Measurements from ENCODE around the gene HINFP.

HINFP gene

DNA sequence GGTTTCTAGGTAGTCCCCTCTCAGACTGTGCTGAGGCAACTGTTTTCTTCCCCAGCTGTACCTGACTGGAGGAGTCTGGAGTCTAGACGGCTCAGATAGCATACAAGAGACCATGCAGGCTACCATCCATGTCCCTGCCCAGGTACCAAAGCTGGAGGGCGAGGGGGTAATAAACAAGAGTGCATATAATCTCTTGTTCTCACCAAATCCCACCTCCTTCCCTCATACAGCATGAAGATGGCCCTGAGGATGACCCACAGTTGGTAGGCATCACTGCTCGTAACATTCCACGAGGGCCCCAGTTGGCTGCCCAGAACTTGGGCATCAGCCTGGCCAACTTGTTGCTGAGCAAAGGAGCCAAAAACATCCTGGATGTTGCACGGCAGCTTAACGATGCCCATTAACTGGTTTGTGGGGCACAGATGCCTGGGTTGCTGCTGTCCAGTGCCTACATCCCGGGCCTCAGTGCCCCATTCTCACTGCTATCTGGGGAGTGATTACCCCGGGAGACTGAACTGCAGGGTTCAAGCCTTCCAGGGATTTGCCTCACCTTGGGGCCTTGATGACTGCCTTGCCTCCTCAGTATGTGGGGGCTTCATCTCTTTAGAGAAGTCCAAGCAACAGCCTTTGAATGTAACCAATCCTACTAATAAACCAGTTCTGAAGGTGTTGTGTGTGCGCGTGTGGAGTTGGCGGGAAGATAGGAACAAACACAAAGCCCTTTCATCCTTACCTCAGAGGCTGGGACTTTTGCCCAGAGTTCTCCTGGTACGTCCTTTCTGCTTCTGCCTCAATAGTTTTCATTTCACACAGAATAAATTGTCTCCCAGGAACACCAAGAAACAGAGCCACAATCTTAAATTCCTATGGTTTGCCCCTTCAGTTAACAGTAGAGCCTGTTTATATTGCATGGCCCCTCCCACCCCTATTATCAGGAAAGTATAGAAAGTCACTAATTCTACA is 28.2 kb upstream of the HINFP start:
- TF ChIP-seq, protein P1, sequence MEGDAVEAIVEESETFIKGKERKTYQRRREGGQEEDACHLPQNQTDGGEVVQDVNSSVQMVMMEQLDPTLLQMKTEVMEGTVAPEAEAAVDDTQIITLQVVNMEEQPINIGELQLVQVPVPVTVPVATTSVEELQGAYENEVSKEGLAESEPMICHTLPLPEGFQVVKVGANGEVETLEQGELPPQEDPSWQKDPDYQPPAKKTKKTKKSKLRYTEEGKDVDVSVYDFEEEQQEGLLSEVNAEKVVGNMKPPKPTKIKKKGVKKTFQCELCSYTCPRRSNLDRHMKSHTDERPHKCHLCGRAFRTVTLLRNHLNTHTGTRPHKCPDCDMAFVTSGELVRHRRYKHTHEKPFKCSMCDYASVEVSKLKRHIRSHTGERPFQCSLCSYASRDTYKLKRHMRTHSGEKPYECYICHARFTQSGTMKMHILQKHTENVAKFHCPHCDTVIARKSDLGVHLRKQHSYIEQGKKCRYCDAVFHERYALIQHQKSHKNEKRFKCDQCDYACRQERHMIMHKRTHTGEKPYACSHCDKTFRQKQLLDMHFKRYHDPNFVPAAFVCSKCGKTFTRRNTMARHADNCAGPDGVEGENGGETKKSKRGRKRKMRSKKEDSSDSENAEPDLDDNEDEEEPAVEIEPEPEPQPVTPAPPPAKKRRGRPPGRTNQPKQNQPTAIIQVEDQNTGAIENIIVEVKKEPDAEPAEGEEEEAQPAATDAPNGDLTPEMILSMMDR (IDR thresholded peaks at IDR 0.05; ENCODE audit: borderline replicate concordance, insufficient read depth, low read depth, low read length), result no peak
- peak overlapping the region; percentile 78 for H3K4me3 ChIP-seq (ENCODE audit: low read depth, low read length)

GRCh38 chr11:119093942-119094815 is 27.2 kb upstream of the HINFP start:
- peak overlapping the region; percentile 78 for H3K4me3 ChIP-seq (ENCODE audit: low read depth, low read length)
- TF ChIP-seq, protein P1 (IDR thresholded peaks at IDR 0.05; ENCODE audit: borderline replicate concordance, insufficient read depth, low read depth, low read length), result no peak

GRCh38 chr11:119094816-119095065 is 26.6 kb upstream of the HINFP start:
- TF ChIP-seq, protein P1 (IDR thresholded peaks at IDR 0.05; ENCODE audit: borderline replicate concordance, insufficient read depth, low read depth, low read length), result peak; percentile 79

DNA sequence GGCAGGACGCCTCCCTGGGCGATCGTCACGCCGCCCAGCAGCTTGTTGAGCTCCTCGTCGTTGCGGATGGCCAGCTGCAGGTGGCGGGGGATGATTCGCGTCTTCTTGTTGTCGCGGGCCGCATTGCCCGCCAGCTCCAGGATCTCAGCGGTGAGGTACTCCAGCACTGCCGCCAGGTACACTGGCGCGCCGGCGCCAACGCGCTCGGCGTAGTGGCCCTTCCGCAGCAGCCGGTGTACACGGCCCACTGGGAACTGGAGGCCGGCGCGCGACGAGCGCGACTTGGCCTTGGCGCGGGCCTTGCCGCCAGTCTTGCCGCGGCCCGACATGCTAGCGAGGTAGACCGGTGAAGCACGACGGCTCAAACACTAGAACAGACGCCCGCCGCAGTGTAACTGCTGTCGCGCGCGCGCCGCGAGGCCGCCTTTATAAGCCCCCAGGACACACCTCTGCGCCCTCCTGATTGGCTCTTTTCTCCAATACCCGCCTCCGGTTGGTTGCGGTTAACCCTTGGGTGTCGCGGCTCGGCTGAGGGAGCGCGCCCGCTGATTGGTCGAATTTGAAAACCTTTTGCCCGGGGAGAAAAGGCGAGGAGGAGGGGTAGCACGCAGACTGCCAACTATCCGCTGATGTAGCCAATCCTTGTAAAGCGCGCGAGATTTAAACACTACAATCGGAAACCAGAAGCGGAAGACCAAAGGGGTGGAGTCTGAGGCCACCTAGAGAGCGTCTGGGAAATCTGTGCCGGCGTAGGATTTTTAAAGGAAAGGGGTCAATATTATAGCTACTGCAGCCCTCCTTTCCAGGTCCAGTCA is 26.1 kb upstream of the HINFP start:
- TF ChIP-seq, protein P1 (IDR thresholded peaks at IDR 0.05; ENCODE audit: borderline replicate concordance, insufficient read depth, low read depth, low read length), result no peak
- H3K4me3 ChIP-seq (ENCODE audit: low read depth, low read length), result peak overlapping the region; percentile 78

More at GRCh38 chr11:119094816-119095065, 26.6 kb upstream of the HINFP start:
- peak overlapping the region; percentile 78 for H3K4me3 ChIP-seq (ENCODE audit: low read depth, low read length)

- TF ChIP-seq, protein P1 (IDR thresholded peaks at IDR 0.05; ENCODE audit: borderline replicate concordance, insufficient read depth, low read depth, low read length), result no peak
- H3K4me3 ChIP-seq (ENCODE audit: low read depth, low read length), result no peak overlapping the region
These were observed 21.7 kb upstream of the HINFP start for GRCh38 chr11:119099711-119100110.

GRCh38 chr11:119100246-119100970 is 21.0 kb upstream of the HINFP start:
- TF ChIP-seq, protein P1 (IDR thresholded peaks at IDR 0.05; ENCODE audit: borderline replicate concordance, insufficient read depth, low read depth, low read length), result peak; percentile 23; the same call in 1 of the 2 replicates

More at GRCh38 chr11:119100246-119100970, 21.0 kb upstream of the HINFP start:
- H3K4me3 ChIP-seq (ENCODE audit: low read depth, low read length), result peak overlapping the region; percentile 71

All from GM12875 (cell line).